Measurements from ENCODE around the gene COL12A1.

DNA sequence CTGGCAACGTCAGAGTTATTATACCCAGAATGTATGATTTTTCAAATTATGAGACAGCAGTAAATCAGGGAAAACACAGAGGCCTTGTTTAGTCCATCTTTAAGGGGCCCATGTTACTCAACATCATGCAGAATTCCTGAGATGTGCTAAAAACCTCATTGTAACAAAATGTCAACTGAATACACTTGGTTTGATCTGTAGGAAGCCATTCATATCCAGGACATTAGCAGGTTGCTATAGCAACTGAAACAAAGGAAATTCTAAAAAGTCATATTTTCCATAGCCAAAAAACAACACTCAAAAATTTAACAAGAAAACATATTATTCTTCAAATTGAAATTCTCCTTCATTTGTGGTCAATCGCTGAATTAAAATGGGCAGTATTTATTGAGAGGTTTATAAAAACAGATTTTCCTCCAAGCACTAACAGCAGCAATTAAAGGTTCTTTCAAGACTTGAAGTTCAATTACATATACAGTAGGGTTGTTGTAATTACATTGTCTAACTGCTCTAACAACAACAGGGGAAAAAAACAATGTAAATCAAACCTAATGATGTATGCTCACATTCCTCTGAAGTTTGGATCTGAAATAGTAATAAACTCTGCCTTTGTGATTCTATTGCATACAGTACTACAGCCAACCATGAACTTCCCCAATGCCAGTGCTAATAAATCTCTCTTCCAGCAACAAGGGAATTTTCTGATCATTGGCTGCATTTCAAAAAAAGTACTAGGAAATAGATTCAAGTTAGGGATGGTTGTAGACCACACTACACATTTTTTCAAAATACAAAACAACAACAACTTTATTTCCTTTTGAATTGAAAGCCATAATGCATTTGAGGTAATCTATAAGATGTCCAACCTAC is 34.9 kb downstream of the COL12A1 start:
- TF ChIP-seq POLR2A (IDR thresholded peaks at IDR 0.05; ENCODE audit: low read depth, low read length): no peak
- TF ChIP-seq POLR2AphosphoS5 (IDR thresholded peaks at IDR 0.05; ENCODE audit: low read depth, low read length): no peak
- no peak for TF ChIP-seq TAF1 (IDR thresholded peaks at IDR 0.05; ENCODE audit: borderline replicate concordance, low read depth, low read length)

All from GM12892 (cell line).